SJCRH30 (cell line): ENCODE results near the gene PRODH2. TPM values are rescaled to one million over a fixed set of nuclear protein-coding genes. Genes with fewer than 3 reads are reported as not detected.

Experiments
- DNase-seq, 2 experiments: peaks; one replicate each; pipeline ENCODE4 v3.0.0-alpha.2; 2015 to 2020
- H3K27ac ChIP-seq: fragments of 250-450 bp; sonication (Bioruptor Pico); 2 replicates; pipeline ENCODE4 v1.5.1; 2020; ENCODE audit warnings: mild to moderate bottlenecking, moderate library complexity
- H3K27me3 ChIP-seq: fragments of 250-450 bp; sonication (Bioruptor Pico); 2 replicates; pipeline ENCODE4 v1.5.1; 2020; ENCODE audit warnings: mild to moderate bottlenecking, moderate library complexity
- H3K36me3 ChIP-seq: fragments of 250-450 bp; sonication (Bioruptor Pico); 2 replicates; pipeline ENCODE4 v1.5.1; 2020; ENCODE audit warnings: mild to moderate bottlenecking, moderate library complexity
- H3K4me1 ChIP-seq: fragments of 250-450 bp; sonication (Bioruptor Pico); 2 replicates; pipeline ENCODE4 v1.5.1; 2020; ENCODE audit warnings: mild to moderate bottlenecking, moderate library complexity
- H3K4me3 ChIP-seq: fragments of 250-450 bp; sonication (Bioruptor Pico); 2 replicates; pipeline ENCODE4 v1.5.1; 2020; ENCODE audit warnings: mild to moderate bottlenecking, moderate library complexity
- H3K9me3 ChIP-seq: fragments of 250-450 bp; sonication (Bioruptor Pico); replicated peaks from 2 replicates; pipeline ENCODE4 v1.5.1; 2020; ENCODE audit warnings: mild to moderate bottlenecking, moderate library complexity
- total RNA-seq: library from RNA; depleted of rRNA; stranded (reverse); fragments of >200 nt; shearing (Covaris generic); gene quantifications from 2 replicates; pipeline ENCODE4 v1.2.3, GENCODE V29; 2014

Gene PRODH2
- total RNA-seq, 1 experiment from 2014 or later, result not detected

DNA sequence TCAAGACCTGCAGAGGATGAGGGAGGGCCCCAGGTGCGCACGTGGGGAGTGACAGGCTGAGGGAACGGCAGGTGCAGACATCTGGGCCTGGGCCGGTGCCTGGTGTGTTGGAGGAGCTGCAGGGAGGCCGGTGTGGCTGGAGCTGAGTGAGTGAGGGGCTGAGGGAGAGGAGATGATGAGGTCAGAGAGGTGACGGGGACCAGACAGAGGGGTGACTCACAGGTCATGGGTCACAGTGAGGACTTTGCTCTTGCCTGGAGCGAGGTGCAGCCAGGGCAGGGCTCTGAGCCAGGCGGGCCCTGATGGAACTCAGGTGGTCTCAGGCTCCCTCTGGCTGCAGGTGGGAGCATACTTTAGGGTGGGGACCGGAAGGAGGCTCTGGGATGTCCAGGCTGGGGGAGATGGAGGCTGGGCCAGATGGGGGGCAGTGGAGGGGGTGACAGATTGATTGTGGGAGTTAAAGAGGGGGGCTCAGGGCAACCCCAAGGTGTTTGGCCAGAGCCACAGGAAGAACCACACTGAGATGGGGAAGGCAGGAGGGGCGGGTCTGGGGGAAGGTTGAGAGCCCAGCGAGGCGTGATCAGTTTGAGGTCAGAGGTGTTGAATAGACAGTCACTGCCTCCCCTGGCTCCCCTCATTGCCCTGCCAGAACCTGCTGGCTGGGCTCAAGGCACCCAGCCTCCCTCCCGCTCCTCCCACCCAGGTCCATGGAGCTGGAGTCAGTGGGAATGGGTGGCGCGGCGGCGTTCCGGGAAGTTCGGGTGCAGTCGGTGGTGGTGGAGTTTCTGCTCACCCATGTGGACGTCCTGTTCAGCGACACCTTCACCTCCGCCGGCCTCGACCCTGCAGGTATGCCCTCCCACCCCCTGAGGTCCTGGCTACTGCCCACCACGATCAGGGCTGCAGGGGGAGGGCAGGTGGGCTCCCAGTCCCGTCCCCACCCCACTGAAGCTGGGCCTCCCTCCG lies 28.9 kb downstream of the PRODH2 start:
- no peaks in the 10 kb centered on the region for H3K4me1 ChIP-seq
- H3K4me3 ChIP-seq, result no peak overlapping the region
- DNase-seq, result no peak
- no peaks in the 10 kb centered on the region for H3K9me3 ChIP-seq
- H3K27ac ChIP-seq, result no peak overlapping the region
- H3K27me3 ChIP-seq, result no peaks in the 10 kb centered on the region; the same call in 1 of the 2 replicates
- no peaks in the 10 kb centered on the region; the same call in 1 of the 2 replicates for H3K36me3 ChIP-seq

DNA sequence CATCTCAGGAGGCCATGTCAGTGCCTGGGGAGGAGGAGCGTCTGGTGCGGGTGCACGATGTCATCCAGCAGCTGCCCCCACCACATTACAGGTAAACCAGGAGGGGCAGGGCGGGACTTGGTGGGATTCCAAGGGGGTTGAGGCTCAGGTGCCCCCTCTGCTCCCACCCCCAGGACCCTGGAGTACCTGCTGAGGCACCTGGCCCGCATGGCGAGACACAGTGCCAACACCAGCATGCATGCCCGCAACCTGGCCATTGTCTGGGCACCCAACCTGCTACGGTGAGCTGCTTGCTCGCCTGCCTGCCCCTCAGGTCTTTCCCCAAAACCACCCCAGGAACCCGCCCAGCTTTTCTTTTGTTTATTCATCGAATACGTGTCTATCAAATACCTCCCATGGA lies 30.1 kb downstream of the PRODH2 start:
- H3K27ac ChIP-seq, result no peak overlapping the region
- DNase-seq, result no peak
- no peaks in the 10 kb centered on the region for H3K9me3 ChIP-seq
- no peaks in the 10 kb centered on the region; the same call in 1 of the 2 replicates for H3K4me1 ChIP-seq
- H3K36me3 ChIP-seq, result no peaks in the 10 kb centered on the region; the same call in 1 of the 2 replicates
- H3K4me3 ChIP-seq, result no peak overlapping the region
- no peaks in the 10 kb centered on the region; the same call in 1 of the 2 replicates for H3K27me3 ChIP-seq

GRCh38 chr19:35781650-35782049 lies 31.0 kb downstream of the PRODH2 start:
- Histone ChIP-seq H3K4me1 (peaks cover 9% of the 10 kb centered on the region), H3K9me3 (no peaks in the 10 kb centered on the region), H3K27ac (no peak overlapping the region), H3K27me3 (no peaks in the 10 kb centered on the region; the same call in 1 of the 2 replicates), H3K4me3 (no peak overlapping the region), H3K36me3 (no peaks in the 10 kb centered on the region; the same call in 1 of the 2 replicates)
- DNase-seq, result no peak

- no peak overlapping the region for H3K4me3 ChIP-seq
- no peaks in the 10 kb centered on the region; the same call in 1 of the 2 replicates for H3K27me3 ChIP-seq
- no peaks in the 10 kb centered on the region; the same call in 1 of the 2 replicates for H3K36me3 ChIP-seq
- no peak overlapping the region for H3K27ac ChIP-seq
- no peaks in the 10 kb centered on the region for H3K9me3 ChIP-seq
- peaks cover 15% of the 10 kb centered on the region for H3K4me1 ChIP-seq
- DNase-seq, result no peak
Measured at GRCh38 chr19:35780717-35781116, 31.9 kb downstream of the PRODH2 start.

DNA sequence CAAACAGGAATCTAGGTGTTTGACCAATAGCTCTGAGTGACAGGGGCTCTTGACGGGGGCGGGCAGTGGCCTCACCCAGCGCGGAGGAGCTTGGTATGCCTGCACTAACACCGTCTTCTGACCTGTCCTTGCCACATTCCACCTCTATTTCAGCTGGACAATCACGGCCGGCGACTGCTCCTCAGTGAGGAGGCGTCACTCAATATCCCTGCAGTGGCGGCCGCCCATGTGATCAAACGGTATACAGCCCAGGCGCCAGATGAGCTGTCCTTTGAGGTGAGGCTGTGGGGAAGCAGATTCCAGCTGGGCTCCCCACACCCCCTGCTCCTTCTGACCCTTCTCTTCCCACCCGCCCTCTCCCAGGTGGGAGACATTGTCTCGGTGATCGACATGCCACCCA lies 32.6 kb downstream of the PRODH2 start:
- Histone ChIP-seq H3K4me1 (peaks cover 15% of the 10 kb centered on the region), H3K27ac (no peak overlapping the region), H3K9me3 (no peaks in the 10 kb centered on the region), H3K36me3 (no peaks in the 10 kb centered on the region), H3K4me3 (no peak overlapping the region), H3K27me3 (no peaks in the 10 kb centered on the region; the same call in 1 of the 2 replicates)
- no peak for DNase-seq

GRCh38 chr19:35779033-35779432 lies 33.6 kb downstream of the PRODH2 start:
- Histone ChIP-seq H3K9me3 (no peaks in the 10 kb centered on the region), H3K4me3 (no peak overlapping the region), H3K36me3 (no peaks in the 10 kb centered on the region), H3K4me1 (peaks cover 15% of the 10 kb centered on the region), H3K27ac (no peak overlapping the region), H3K27me3 (no peaks in the 10 kb centered on the region; the same call in 1 of the 2 replicates)
- no peak for DNase-seq

GRCh38 chr19:35777961-35778360 lies 34.7 kb downstream of the PRODH2 start:
- no peak for DNase-seq
- Histone ChIP-seq H3K4me1 (peaks cover 15% of the 10 kb centered on the region), H3K36me3 (no peaks in the 10 kb centered on the region), H3K4me3 (no peak overlapping the region), H3K27ac (peak overlapping the region; percentile 28; the same call in 1 of the 2 replicates), H3K27me3 (no peaks in the 10 kb centered on the region; the same call in 1 of the 2 replicates), H3K9me3 (no peaks in the 10 kb centered on the region)

- no peaks in the 10 kb centered on the region for H3K9me3 ChIP-seq
- no peaks in the 10 kb centered on the region; the same call in 1 of the 2 replicates for H3K27me3 ChIP-seq
- H3K27ac ChIP-seq, result peak overlapping the region; percentile 28; the same call in 1 of the 2 replicates
- peak overlapping the region; percentile 69 for H3K4me3 ChIP-seq
- peaks cover 15% of the 10 kb centered on the region for H3K4me1 ChIP-seq
- peak; percentile 93 to 94 for DNase-seq
- H3K36me3 ChIP-seq, result no peaks in the 10 kb centered on the region
Measured at GRCh38 chr19:35777086-35777841, 35.4 kb downstream of the PRODH2 start.

- H3K4me3 ChIP-seq, result peak overlapping the region; percentile 69
- H3K4me1 ChIP-seq, result peaks cover 15% of the 10 kb centered on the region
- H3K9me3 ChIP-seq, result no peaks in the 10 kb centered on the region
- H3K36me3 ChIP-seq, result no peaks in the 10 kb centered on the region
- peak in 1 of 2 experiments; percentile 53 for DNase-seq
- H3K27ac ChIP-seq, result peak overlapping the region; percentile 46; the same call in 1 of the 2 replicates
- no peaks in the 10 kb centered on the region for H3K27me3 ChIP-seq
Measured at GRCh38 chr19:35776102-35776788, 36.4 kb downstream of the PRODH2 start.

GRCh38 chr19:35775298-35776101 lies 37.1 kb downstream of the PRODH2 start, which contains the start of gene ARHGAP33:
TSS of gene ARHGAP33 (plus strand) at chr19:35775564. CDS start at chr19:35775659, 95 bp downstream.
- no peaks in the 10 kb centered on the region for H3K36me3 ChIP-seq

DNA sequence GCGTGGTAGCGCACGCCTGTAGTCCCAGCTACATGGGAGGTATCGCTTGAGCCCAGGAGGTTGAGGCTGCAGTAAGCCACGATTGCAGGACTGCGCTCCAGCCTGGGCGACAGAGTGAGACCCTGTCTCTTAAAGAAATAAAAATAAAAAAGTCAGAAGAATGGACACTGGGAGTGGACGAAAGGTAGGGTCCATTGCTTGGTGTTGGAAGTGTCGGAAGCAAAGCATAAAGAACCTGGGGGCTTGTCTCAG lies 37.7 kb downstream of the PRODH2 start:
- Histone ChIP-seq H3K4me1 (peaks cover 15% of the 10 kb centered on the region), H3K27ac (no peak overlapping the region), H3K36me3 (no peaks in the 10 kb centered on the region), H3K4me3 (peak overlapping the region; percentile 69), H3K27me3 (no peaks in the 10 kb centered on the region), H3K9me3 (no peaks in the 10 kb centered on the region)
- no peak for DNase-seq

More at GRCh38 chr19:35775298-35776101, 37.1 kb downstream of the PRODH2 start, which contains the start of gene ARHGAP33:
- peak; percentile 99 to 100 for DNase-seq
- Histone ChIP-seq H3K27me3 (no peaks in the 10 kb centered on the region), H3K4me3 (peak within 1 kb of the TSS; percentile 69), H3K27ac (peak within 1 kb of the TSS; percentile 46; the same call in 1 of the 2 replicates), H3K9me3 (no peaks in the 10 kb centered on the region), H3K4me1 (peaks cover 15% of the 10 kb centered on the region)

DNA sequence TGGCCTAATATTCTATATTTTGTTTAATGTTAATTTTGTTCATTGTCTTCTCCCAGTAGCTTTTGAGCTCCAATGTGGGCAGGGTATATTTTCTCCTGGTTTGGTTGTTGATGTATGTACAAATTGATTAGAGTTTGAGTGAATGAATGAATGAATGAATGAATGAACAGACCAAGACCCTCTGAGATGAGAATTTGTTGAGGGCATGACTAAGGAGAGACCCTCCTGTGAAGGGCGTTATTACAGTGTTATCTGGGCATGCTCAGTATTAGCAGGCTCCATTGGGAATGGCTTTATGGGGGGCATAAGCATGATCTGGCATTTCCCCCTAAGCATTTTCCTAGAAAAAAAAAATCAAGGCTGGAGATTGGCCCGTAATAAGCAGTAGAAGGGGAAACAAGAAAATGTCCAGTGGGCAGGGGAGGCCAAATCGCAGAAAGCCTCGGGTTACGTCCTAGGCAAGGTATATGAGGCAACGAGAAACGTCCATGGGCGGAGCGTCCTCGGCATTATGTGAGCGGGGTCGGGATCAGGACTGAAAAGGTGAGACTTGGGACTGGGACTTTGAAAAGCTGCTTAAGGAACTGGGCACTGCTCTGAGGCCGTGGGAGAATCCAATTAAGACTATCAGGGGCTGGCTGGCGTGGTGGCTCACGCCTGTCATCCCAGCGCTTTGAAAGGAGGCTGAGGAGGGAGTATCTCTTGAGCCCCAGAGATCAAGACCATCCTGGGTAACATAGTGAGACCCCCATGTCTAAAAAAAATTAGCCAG lies 38.2 kb downstream of the PRODH2 start:
- H3K27ac ChIP-seq, result no peak overlapping the region
- no peaks in the 10 kb centered on the region for H3K36me3 ChIP-seq
- DNase-seq, result peak in 1 of 2 experiments; percentile 30
- H3K27me3 ChIP-seq, result no peaks in the 10 kb centered on the region
- peaks cover 15% of the 10 kb centered on the region for H3K4me1 ChIP-seq
- peak overlapping the region; percentile 69 for H3K4me3 ChIP-seq
- H3K9me3 ChIP-seq, result no peaks in the 10 kb centered on the region
